HG03097 (cell line): Measurements from ENCODE around the gene AP1S3.
"Not testable (repeated sequence)": the region's sequence is repeated elsewhere in the genome, so short reads cannot be mapped to it uniquely, and the experiment has no call there.

Experiments used
- ATAC-seq: cut with Tn5 transposase; IDR thresholded peaks from one replicate; pipeline ENCODE4 v1.9.1; 2021; ENCODE audit not compliant: unreplicated experiment, low FRiP score

Gene AP1S3

GRCh38 chr2:223854741-223855140 is 17.4 kb upstream of the AP1S3 start:
- no peak for ATAC-seq

- ATAC-seq: no peak
These were observed 16.0 kb upstream of the AP1S3 start for GRCh38 chr2:223853425-223853837.

- no peak for ATAC-seq
These were observed 15.0 kb upstream of the AP1S3 start for GRCh38 chr2:223852281-223852795.

- ATAC-seq: no peak
These were observed 10.0 kb upstream of the AP1S3 start for GRCh38 chr2:223847410-223847809.

- no peak for ATAC-seq
These were observed 9.1 kb upstream of the AP1S3 start for GRCh38 chr2:223846515-223846914.

- ATAC-seq: no peak
These were observed 4.2 kb upstream of the AP1S3 start for GRCh38 chr2:223841436-223842190.

- peak; percentile 45 for ATAC-seq
These were observed 1.5 kb downstream of the AP1S3 start for GRCh38 chr2:223835701-223836532.

- ATAC-seq: no peak
These were observed 3.0 kb downstream of the AP1S3 start for GRCh38 chr2:223834431-223834830.

GRCh38 chr2:223832241-223832903 is 5.0 kb downstream of the AP1S3 start:
- ATAC-seq: no peak

- no peak for ATAC-seq
These were observed 8.3 kb downstream of the AP1S3 start for GRCh38 chr2:223829128-223829527.

GRCh38 chr2:223828314-223828713 is 9.1 kb downstream of the AP1S3 start:
- no peak for ATAC-seq

GRCh38 chr2:223826995-223827394 is 10.4 kb downstream of the AP1S3 start:
- no peak for ATAC-seq

- ATAC-seq: no peak
These were observed 13.1 kb downstream of the AP1S3 start for GRCh38 chr2:223824301-223824700.

GRCh38 chr2:223822818-223823217 is 14.6 kb downstream of the AP1S3 start:
- no peak for ATAC-seq

- ATAC-seq: no peak
These were observed 16.8 kb downstream of the AP1S3 start for GRCh38 chr2:223820549-223820948.

- ATAC-seq: no peak
These were observed 17.5 kb downstream of the AP1S3 start for GRCh38 chr2:223819891-223820290.

- ATAC-seq: no peak
These were observed 21.4 kb downstream of the AP1S3 start for GRCh38 chr2:223815884-223816570.

- ATAC-seq: no peak
These were observed 22.0 kb downstream of the AP1S3 start for GRCh38 chr2:223815186-223815883.

- not testable (repeated sequence) for ATAC-seq
These were observed 22.6 kb downstream of the AP1S3 start for GRCh38 chr2:223814764-223815163.

GRCh38 chr2:223813329-223813728 is 24.1 kb downstream of the AP1S3 start:
- ATAC-seq: no peak
